Measurements from ENCODE around the gene INHA. TPM values are rescaled to one million over a fixed set of nuclear protein-coding genes. Genes with fewer than 3 reads are reported as not detected.

The INHA gene
- total RNA-seq, 1 donor from 2014 or later, result not detected

DNA sequence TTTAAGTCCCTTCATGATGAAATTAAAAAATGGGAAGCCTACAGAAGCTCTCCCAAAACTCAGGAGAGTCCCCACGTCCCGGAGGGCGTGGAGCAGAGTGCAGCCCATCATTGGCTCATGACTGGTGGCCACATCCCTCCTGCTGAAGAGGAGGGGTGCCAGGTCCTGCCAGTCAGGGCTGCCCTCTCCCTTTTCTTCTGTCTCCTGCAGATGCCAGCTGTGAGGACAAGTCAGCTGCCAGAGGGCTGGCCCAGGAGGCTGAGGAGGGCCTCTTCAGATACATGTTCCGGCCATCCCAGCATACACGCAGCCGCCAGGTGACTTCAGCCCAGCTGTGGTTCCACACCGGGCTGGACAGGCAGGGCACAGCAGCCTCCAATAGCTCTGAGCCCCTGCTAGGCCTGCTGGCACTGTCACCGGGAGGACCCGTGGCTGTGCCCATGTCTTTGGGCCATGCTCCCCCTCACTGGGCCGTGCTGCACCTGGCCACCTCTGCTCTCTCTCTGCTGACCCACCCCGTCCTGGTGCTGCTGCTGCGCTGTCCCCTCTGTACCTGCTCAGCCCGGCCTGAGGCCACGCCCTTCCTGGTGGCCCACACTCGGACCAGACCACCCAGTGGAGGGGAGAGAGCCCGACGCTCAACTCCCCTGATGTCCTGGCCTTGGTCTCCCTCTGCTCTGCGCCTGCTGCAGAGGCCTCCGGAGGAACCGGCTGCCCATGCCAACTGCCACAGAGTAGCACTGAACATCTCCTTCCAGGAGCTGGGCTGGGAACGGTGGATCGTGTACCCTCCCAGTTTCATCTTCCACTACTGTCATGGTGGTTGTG lies 2.6 kb downstream of the INHA start:
- H3K4me1 Mint-ChIP-seq (ENCODE audit: low read depth, unreplicated experiment), result peaks cover 18% of the 10 kb centered on the region
- H3K27me3 Mint-ChIP-seq (ENCODE audit: unreplicated experiment), result peaks cover 14% of the 10 kb centered on the region
- peaks cover 11% of the 10 kb centered on the region for H3K9me3 Mint-ChIP-seq (ENCODE audit: unreplicated experiment)
- no peaks in the 10 kb centered on the region for H3K36me3 Mint-ChIP-seq (ENCODE audit: unreplicated experiment)
- no peak overlapping the region for H3K4me3 Mint-ChIP-seq (ENCODE audit: unreplicated experiment)
- TF ChIP-seq, protein P1, sequence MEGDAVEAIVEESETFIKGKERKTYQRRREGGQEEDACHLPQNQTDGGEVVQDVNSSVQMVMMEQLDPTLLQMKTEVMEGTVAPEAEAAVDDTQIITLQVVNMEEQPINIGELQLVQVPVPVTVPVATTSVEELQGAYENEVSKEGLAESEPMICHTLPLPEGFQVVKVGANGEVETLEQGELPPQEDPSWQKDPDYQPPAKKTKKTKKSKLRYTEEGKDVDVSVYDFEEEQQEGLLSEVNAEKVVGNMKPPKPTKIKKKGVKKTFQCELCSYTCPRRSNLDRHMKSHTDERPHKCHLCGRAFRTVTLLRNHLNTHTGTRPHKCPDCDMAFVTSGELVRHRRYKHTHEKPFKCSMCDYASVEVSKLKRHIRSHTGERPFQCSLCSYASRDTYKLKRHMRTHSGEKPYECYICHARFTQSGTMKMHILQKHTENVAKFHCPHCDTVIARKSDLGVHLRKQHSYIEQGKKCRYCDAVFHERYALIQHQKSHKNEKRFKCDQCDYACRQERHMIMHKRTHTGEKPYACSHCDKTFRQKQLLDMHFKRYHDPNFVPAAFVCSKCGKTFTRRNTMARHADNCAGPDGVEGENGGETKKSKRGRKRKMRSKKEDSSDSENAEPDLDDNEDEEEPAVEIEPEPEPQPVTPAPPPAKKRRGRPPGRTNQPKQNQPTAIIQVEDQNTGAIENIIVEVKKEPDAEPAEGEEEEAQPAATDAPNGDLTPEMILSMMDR (IDR thresholded peaks at IDR 0.05; ENCODE audit: partially characterized antibody, unreplicated experiment), result no peak
- no peak for DNase-seq
- H3K27ac Mint-ChIP-seq (ENCODE audit: unreplicated experiment), result no peak overlapping the region

- peaks cover 10% of the 10 kb centered on the region for H3K9me3 Mint-ChIP-seq (ENCODE audit: unreplicated experiment)
- peaks cover 14% of the 10 kb centered on the region for H3K27me3 Mint-ChIP-seq (ENCODE audit: unreplicated experiment)
- peak overlapping the region; percentile 46 for H3K4me3 Mint-ChIP-seq (ENCODE audit: unreplicated experiment)
- H3K4me1 Mint-ChIP-seq (ENCODE audit: low read depth, unreplicated experiment), result peaks cover 16% of the 10 kb centered on the region
- no peak overlapping the region for H3K27ac Mint-ChIP-seq (ENCODE audit: unreplicated experiment)
- TF ChIP-seq, protein P1 (IDR thresholded peaks at IDR 0.05; ENCODE audit: partially characterized antibody, unreplicated experiment), result no peak
- H3K36me3 Mint-ChIP-seq (ENCODE audit: unreplicated experiment), result no peaks in the 10 kb centered on the region
- DNase-seq, result no peak
Observed at GRCh38 chr2:219575566-219576504, 3.7 kb downstream of the INHA start.

- H3K27ac Mint-ChIP-seq (ENCODE audit: unreplicated experiment), result peak overlapping the region; percentile 34
- H3K36me3 Mint-ChIP-seq (ENCODE audit: unreplicated experiment), result no peaks in the 10 kb centered on the region
- H3K4me1 Mint-ChIP-seq (ENCODE audit: low read depth, unreplicated experiment), result peaks cover 14% of the 10 kb centered on the region
- H3K9me3 Mint-ChIP-seq (ENCODE audit: unreplicated experiment), result peaks cover 10% of the 10 kb centered on the region
- H3K27me3 Mint-ChIP-seq (ENCODE audit: unreplicated experiment), result peaks cover 14% of the 10 kb centered on the region
- peak; percentile 43 for DNase-seq
- TF ChIP-seq, protein P1 (IDR thresholded peaks at IDR 0.05; ENCODE audit: partially characterized antibody, unreplicated experiment), result no peak
- H3K4me3 Mint-ChIP-seq (ENCODE audit: unreplicated experiment), result peak overlapping the region; percentile 67
Observed at GRCh38 chr2:219576505-219577388, 4.6 kb downstream of the INHA start.

- peaks cover 12% of the 10 kb centered on the region for H3K4me1 Mint-ChIP-seq (ENCODE audit: low read depth, unreplicated experiment)
- H3K36me3 Mint-ChIP-seq (ENCODE audit: unreplicated experiment), result no peaks in the 10 kb centered on the region
- no peak overlapping the region for H3K27ac Mint-ChIP-seq (ENCODE audit: unreplicated experiment)
Observed at GRCh38 chr2:219578811-219579613, 6.9 kb downstream of the INHA start.

More at GRCh38 chr2:219578811-219579613, 6.9 kb downstream of the INHA start:
- Mint-ChIP-seq H3K27me3 (ENCODE audit: unreplicated experiment) (peaks cover 10% of the 10 kb centered on the region), H3K4me3 (ENCODE audit: unreplicated experiment) (no peak overlapping the region), H3K9me3 (ENCODE audit: unreplicated experiment) (peaks cover 3% of the 10 kb centered on the region)
- no peak for DNase-seq
- TF ChIP-seq, protein P1 (IDR thresholded peaks at IDR 0.05; ENCODE audit: partially characterized antibody, unreplicated experiment), result no peak

All from glutamatergic neuron (in vitro differentiated cells).